Measurements from ENCODE around the gene MATN1. TPM values are rescaled to one million over a fixed set of nuclear protein-coding genes. Genes with fewer than 3 reads are reported as not detected.

MATN1 gene
- total RNA-seq, 2 donors from 2014 or later, result not detected

DNA sequence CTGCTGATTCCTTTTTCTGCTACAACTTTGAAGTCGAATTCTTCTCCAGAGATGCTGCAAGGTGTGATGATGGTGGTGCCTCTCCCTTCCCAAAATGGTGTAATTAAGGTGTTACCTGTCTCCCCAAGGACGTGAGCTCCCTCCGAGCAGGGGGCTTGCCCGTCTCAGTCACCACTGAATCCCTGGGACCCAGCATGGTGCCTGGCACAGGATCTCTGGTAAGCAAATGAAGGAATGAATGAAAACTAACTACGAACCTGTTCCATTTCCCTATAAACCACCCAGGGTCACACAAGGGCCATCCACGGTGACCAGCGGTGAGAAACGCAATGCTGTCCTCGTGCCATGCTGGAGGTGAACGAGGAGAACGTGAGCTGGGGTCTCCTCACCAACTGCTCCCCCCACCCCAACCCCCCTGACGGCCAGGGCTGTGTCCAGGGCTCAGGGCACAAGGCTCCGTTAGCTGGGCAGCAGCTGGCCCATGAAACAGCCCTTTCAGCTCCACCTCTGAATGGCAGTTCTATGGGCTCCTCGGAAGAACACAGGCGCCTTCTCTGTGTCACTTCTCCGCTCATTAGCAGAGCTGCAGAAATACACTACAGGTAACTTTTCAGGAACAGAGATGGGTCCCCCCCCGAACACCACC lies 2.2 kb upstream of the MATN1 start:
- peaks cover 13% of the 10 kb centered on the region for H3K4me1 Mint-ChIP-seq
- DNase-seq, result no peak
- TF ChIP-seq, protein P1, sequence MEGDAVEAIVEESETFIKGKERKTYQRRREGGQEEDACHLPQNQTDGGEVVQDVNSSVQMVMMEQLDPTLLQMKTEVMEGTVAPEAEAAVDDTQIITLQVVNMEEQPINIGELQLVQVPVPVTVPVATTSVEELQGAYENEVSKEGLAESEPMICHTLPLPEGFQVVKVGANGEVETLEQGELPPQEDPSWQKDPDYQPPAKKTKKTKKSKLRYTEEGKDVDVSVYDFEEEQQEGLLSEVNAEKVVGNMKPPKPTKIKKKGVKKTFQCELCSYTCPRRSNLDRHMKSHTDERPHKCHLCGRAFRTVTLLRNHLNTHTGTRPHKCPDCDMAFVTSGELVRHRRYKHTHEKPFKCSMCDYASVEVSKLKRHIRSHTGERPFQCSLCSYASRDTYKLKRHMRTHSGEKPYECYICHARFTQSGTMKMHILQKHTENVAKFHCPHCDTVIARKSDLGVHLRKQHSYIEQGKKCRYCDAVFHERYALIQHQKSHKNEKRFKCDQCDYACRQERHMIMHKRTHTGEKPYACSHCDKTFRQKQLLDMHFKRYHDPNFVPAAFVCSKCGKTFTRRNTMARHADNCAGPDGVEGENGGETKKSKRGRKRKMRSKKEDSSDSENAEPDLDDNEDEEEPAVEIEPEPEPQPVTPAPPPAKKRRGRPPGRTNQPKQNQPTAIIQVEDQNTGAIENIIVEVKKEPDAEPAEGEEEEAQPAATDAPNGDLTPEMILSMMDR (conservative IDR thresholded peaks at IDR 0.05), result no peak
- Histone ChIP-seq H3K4me1 (ENCODE audit: control insufficient read depth, insufficient read depth, low read length) (no peaks in the 10 kb centered on the region), H3K4me3 (ENCODE audit: low read length) (no peak overlapping the region), H3K36me3 (ENCODE audit: control insufficient read depth, insufficient read depth, low read length) (no peaks in the 10 kb centered on the region), H3K9me3 (ENCODE audit: control insufficient read depth, low read length) (no peaks in the 10 kb centered on the region), H3K27me3 (ENCODE audit: control insufficient read depth, insufficient read depth, low read length, poor library complexity, severe bottlenecking) (no peaks in the 10 kb centered on the region), H3K9ac (ENCODE audit: extremely low read depth, low read length, poor library complexity, severe bottlenecking) (no peak overlapping the region), H3K27ac (ENCODE audit: low read depth, low read length) (peak overlapping the region; percentile 49)
- H3K27ac Mint-ChIP-seq, result no peak overlapping the region
- H3K9me3 Mint-ChIP-seq, result no peaks in the 10 kb centered on the region
- no peaks in the 10 kb centered on the region for H3K36me3 Mint-ChIP-seq (ENCODE audit: low read depth)
- WGBS, 2 experiments (ENCODE audit: insufficient coverage in 1 of 2, insufficient read length in 1 of 2), result 89 to 91% methylated on average over 10 to 17 of the region's 17 CpGs
- H3K27me3 Mint-ChIP-seq (ENCODE audit: insufficient read depth), result no peaks in the 10 kb centered on the region
- H3K4me3 Mint-ChIP-seq, result no peak overlapping the region

DNA sequence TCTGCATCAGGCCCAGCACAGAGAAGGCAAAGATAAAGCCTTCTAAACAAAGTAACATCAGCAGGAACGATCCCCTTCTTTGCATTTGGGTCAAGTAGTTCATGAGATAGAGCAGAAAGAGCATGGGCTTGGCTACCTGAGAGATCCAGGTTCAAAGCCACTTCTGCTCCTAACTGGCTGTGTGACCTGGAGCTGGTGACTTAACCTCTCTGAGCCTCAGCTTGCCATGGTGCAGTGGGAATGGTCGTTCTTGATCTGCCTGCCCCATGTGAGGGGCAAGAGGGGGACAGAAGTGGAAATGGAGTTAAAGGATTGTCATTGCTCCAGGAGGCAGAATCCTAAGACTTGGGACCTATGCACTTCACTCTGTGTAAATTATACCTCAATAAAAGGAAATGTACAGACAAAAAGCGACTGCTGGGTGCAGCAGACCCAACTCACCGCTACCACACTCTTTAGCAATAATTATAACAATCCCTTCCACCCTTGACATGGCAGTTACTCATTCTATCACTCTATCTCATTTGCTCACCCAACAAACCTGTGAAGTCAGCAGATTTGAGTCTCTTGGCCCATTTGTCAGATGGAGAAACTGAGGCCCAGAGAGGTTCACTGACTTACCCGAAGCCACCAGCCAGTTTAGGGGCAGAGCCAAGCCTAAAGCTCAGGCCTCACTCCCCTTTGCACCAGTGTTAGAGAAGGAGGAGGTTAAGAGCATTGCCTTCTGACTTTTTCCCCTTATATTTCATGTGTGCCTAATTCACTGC lies 1.5 kb upstream of the MATN1 start:
- no peak overlapping the region for H3K9ac ChIP-seq (ENCODE audit: extremely low read depth, low read length, poor library complexity, severe bottlenecking)
- H3K36me3 ChIP-seq (ENCODE audit: control insufficient read depth, insufficient read depth, low read length), result no peaks in the 10 kb centered on the region
- Mint-ChIP-seq H3K4me1 (peaks cover 13% of the 10 kb centered on the region), H3K9me3 (no peaks in the 10 kb centered on the region), H3K27ac (no peak overlapping the region), H3K36me3 (ENCODE audit: low read depth) (no peaks in the 10 kb centered on the region), H3K27me3 (ENCODE audit: insufficient read depth) (no peaks in the 10 kb centered on the region), H3K4me3 (no peak overlapping the region)
- no peaks in the 10 kb centered on the region for H3K27me3 ChIP-seq (ENCODE audit: control insufficient read depth, insufficient read depth, low read length, poor library complexity, severe bottlenecking)
- DNase-seq, result no peak
- H3K4me3 ChIP-seq (ENCODE audit: low read length), result no peak overlapping the region
- no peaks in the 10 kb centered on the region for H3K4me1 ChIP-seq (ENCODE audit: control insufficient read depth, insufficient read depth, low read length)
- H3K27ac ChIP-seq (ENCODE audit: low read depth, low read length), result no peak overlapping the region
- 92 to 96% methylated on average over 2 to 5 of the region's 5 CpGs for WGBS, 2 experiments (ENCODE audit: insufficient coverage in 1 of 2, insufficient read length in 1 of 2)
- TF ChIP-seq, protein P1 (conservative IDR thresholded peaks at IDR 0.05), result no peak
- H3K9me3 ChIP-seq (ENCODE audit: control insufficient read depth, low read length), result no peaks in the 10 kb centered on the region

DNA sequence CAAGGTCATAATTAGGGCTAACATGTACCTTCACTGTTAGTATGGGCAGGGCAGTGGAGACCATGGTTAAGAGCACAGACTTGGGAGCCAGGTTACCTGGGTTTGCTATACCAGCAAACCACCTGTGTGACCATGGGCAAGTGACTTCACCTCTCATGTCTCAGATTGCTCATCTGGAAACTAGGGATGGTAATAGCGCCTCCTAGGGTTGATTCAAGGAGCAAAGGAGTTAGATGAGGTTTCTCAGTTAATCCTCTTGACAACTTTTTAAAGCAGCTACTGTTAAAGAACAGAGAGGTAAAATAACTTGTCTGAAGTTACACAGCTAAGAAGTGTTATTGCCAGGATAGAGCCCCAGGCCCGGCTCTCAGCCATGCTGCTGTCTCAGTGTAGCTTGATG lies 790 bp upstream of the MATN1 start:
- H3K9ac ChIP-seq (ENCODE audit: extremely low read depth, low read length, poor library complexity, severe bottlenecking), result no peak overlapping the region
- peaks cover 13% of the 10 kb centered on the region for H3K4me1 Mint-ChIP-seq
- H3K36me3 ChIP-seq (ENCODE audit: control insufficient read depth, insufficient read depth, low read length), result no peaks in the 10 kb centered on the region
- no peaks in the 10 kb centered on the region for H3K36me3 Mint-ChIP-seq (ENCODE audit: low read depth)
- H3K4me3 ChIP-seq (ENCODE audit: low read length), result no peak overlapping the region
- no peak overlapping the region for H3K4me3 Mint-ChIP-seq
- H3K27me3 Mint-ChIP-seq (ENCODE audit: insufficient read depth), result no peaks in the 10 kb centered on the region
- WGBS, 2 experiments (ENCODE audit: insufficient coverage in 1 of 2, insufficient read length in 1 of 2), result 74 to 90% methylated on average over 1 to 2 of the region's 2 CpGs
- H3K27ac ChIP-seq (ENCODE audit: low read depth, low read length), result no peak overlapping the region
- no peaks in the 10 kb centered on the region for H3K4me1 ChIP-seq (ENCODE audit: control insufficient read depth, insufficient read depth, low read length)
- H3K27ac Mint-ChIP-seq, result no peak overlapping the region
- TF ChIP-seq, protein P1 (conservative IDR thresholded peaks at IDR 0.05), result peak; percentile 68
- no peak for DNase-seq
- H3K9me3 Mint-ChIP-seq, result no peaks in the 10 kb centered on the region
- H3K27me3 ChIP-seq (ENCODE audit: control insufficient read depth, insufficient read depth, low read length, poor library complexity, severe bottlenecking), result no peaks in the 10 kb centered on the region
- H3K9me3 ChIP-seq (ENCODE audit: control insufficient read depth, low read length), result no peaks in the 10 kb centered on the region
